Uterus (tissue), 2 donors: Measurements from ENCODE around the gene SACS.

ENCODE experiments used
- CTCF ChIP-seq, 4 experiments: fragments of 200-600 bp in 2 of 4; fragments of 450-650 bp in 2 of 4; sonication (generic) in 2 of 4; IDR thresholded peaks; one replicate each; pipeline ENCODE4 v1.5.1; 2016 to 2019; ENCODE audit warnings: antibody characterized with exemption in 4 of 4, mild to moderate bottlenecking in 2 of 4, moderate library complexity in 1 of 4
- POLR2A ChIP-seq, 2 donors: fragments of 450-650 bp; IDR thresholded peaks; one replicate each; pipeline ENCODE4 v1.6.1; 2016; ENCODE audit warnings: antibody characterized with exemption in 2 of 2, mild to moderate bottlenecking in 1 of 2, moderate library complexity in 1 of 2

GRCh38 chr13:23359882-23360281 is 73.6 kb downstream of the SACS start:
- TF ChIP-seq CTCF (IDR thresholded peaks at IDR 0.05) (no peak), POLR2A (IDR thresholded peaks at IDR 0.05) (no peak)
